Measurements from ENCODE around the gene PNLIPRP3. TPM values are rescaled to one million over a fixed set of nuclear protein-coding genes. Genes with fewer than 3 reads are reported as not detected.
A peak's percentile ranks its signal among the peaks of the same experiment; 100 is the strongest.

The PNLIPRP3 gene
- total RNA-seq (2013; cell fraction: nucleolus; rRNA removed) = not detected in 2 replicates
- total RNA-seq (2014; rRNA removed) (not detected in 2 replicates), total RNA-seq (2014; rRNA removed; fragmentation: Illumina TruSeq; extraction: Trizol) (not detected in 2 replicates), total RNA-seq (2021) (not detected in 2 replicates), polyA plus RNA-seq (2011; rRNA removed) (0.03 TPM in 1 of 2 replicates, not detected in the other), polyA plus RNA-seq (2014; fragmentation: Illumina TruSeq; extraction: Trizol) (not detected in 2 replicates), polyA plus RNA-seq (2014; fragmentation: Nextera tagmentation; extraction: Ambion mirVana) (not detected), polyA plus RNA-seq (2014; rRNA removed) (not detected in 2 replicates), polyA plus RNA-seq (2016; fragmentation: Nextera tagmentation; extraction: Ambion mirVana) (not detected), polyA minus RNA-seq (2011; rRNA and poly(A)+ RNA removed) (not detected in 2 replicates), Bru-seq, nascent RNA (percentile 5 among the genes with signal in this experiment), BruChase-seq, experiment 1, labeled RNA remaining after a 6-hour chase (percentile 13 among the genes with signal in this experiment), BruChase-seq, experiment 2, labeled RNA remaining after a 2-hour chase (percentile 4 among the genes with signal in this experiment)
- not detected for polyA plus RNA-seq (2011; ENCODE audit: low read depth)
- polyA plus RNA-seq (2011; cell fraction: cytosol; rRNA removed) = not detected in 2 replicates
- polyA plus RNA-seq (2011; cell fraction: nucleus; rRNA removed) = not detected in 2 replicates
- polyA plus RNA-seq (2012) = not detected in 2 replicates
- not detected in 2 replicates for polyA minus RNA-seq (2011; cell fraction: cytosol; rRNA and poly(A)+ RNA removed)
- polyA minus RNA-seq (2011; cell fraction: nucleus; rRNA and poly(A)+ RNA removed) = not detected in 2 replicates
- long read RNA-seq, experiment 1 = 0 reads
- long read RNA-seq, experiment 2 = 0 reads

GRCh38 chr10:116427671-116428070 is at the start of gene PNLIPRP3:
TSS of gene PNLIPRP3 (plus strand) at chr10:116427847. CDS start at chr10:116428013, 166 bp downstream.
- ATAC-seq = no peak
- CTCF ChIA-PET = no interaction called here
- no peak within 1 kb of the TSS for H3K4me2 ChIP-seq (ENCODE audit: control insufficient read depth, insufficient read depth)
- no peaks in the 10 kb centered on the region for H3K36me3 ChIP-seq (ENCODE audit: control insufficient read depth in 2 of 2, insufficient read depth in 2 of 2, low read length in 1 of 2)
- SMC1A ChIA-PET (ENCODE audit: uncharacterized antibody, unreplicated experiment) = no interaction called here
- in situ Hi-C loops (cut with MboI) (no loop called here), intact Hi-C loops (cut with micrococcal nuclease; ENCODE audit: unreplicated experiment) (no loop called here)
- POLR2A ChIA-PET = no interaction called here
- H3K9ac ChIP-seq (ENCODE audit: control insufficient read depth, insufficient read depth, low read length) = no peak within 1 kb of the TSS
- H4K20me1 ChIP-seq (ENCODE audit: control insufficient read depth, insufficient read depth) = no peaks in the 10 kb centered on the region
- no peaks in the 10 kb centered on the region for H3K4me1 ChIP-seq (ENCODE audit: control insufficient read depth, insufficient read depth, low read length)
- BruUV-seq (replicated peaks) = no TSS peak
- H3K4me3 ChIP-seq = no peak within 1 kb of the TSS
- DNase-seq (ENCODE audit: low read depth, low spot score) = no peak
- TF ChIP-seq NRF1 (conservative IDR thresholded peaks at IDR 0.05; ENCODE audit: low read depth, low read length) = no peak
- no peak for TF ChIP-seq PBX3 (IDR thresholded peaks at IDR 0.05; ENCODE audit: insufficient replicate concordance, low read depth, low read length)
- TF ChIP-seq CBX3 (IDR thresholded peaks at IDR 0.05; ENCODE audit: borderline replicate concordance, low read depth) = no peak
- no peak within 1 kb of the TSS for H3K27ac ChIP-seq (ENCODE audit: control insufficient read depth, insufficient read depth)
- RAD21 ChIA-PET (ENCODE audit: unreplicated experiment) = no interaction called here
- no peak for FAIRE-seq
- H3K27me3 ChIP-seq (replicated peaks in 1 of 2; ENCODE audit: control insufficient read depth in 2 of 2, insufficient read depth in 2 of 2, low read length in 1 of 2) = no peaks in the 10 kb centered on the region
- 40% methylated on average over 2 of the region's 2 CpGs for WGBS (ENCODE audit: insufficient coverage, insufficient replicate concordance, low lambda C conversion rate, missing lambda C conversion rate)
- H2AFZ ChIP-seq (ENCODE audit: control insufficient read depth, low read depth, low read length) = no peak within 1 kb of the TSS
- no peaks in the 10 kb centered on the region for H3K9me3 ChIP-seq (replicated peaks; ENCODE audit: control insufficient read depth, insufficient read depth, low read length)
- no peaks in the 10 kb centered on the region for H3K79me2 ChIP-seq (ENCODE audit: control insufficient read depth, insufficient read depth, low read length)
